H9 (cell line): ENCODE results near the gene MAPK12. TPM values are rescaled to one million over a fixed set of nuclear protein-coding genes. Genes with fewer than 3 reads are reported as not detected.

Source experiments
- DNase-seq: peaks from one replicate; pipeline ENCODE4 v3.0.0-alpha.2; 2017
- H2AFZ ChIP-seq: one replicate; pipeline ENCODE4 v1.6.1; 2013; ENCODE audit warnings: mild to moderate bottlenecking, low read length, control low read depth, moderate library complexity
- H2AK5ac ChIP-seq: 2 replicates; pipeline ENCODE4 v1.6.1; 2013; ENCODE audit warnings: low read length, control low read depth, mixed read lengths; ENCODE audit not compliant: insufficient read length
- H2BK120ac ChIP-seq: one replicate; pipeline ENCODE4 v1.6.1; 2013; ENCODE audit warnings: low read depth, mild to moderate bottlenecking, low read length, control low read depth, inconsistent platforms; ENCODE audit not compliant: poor library complexity, severe bottlenecking
- H2BK12ac ChIP-seq: 2 replicates; pipeline ENCODE4 v1.6.1; 2013; ENCODE audit warnings: low read length, control low read depth, mixed read lengths, low read depth; ENCODE audit not compliant: insufficient read length
- H2BK15ac ChIP-seq: 2 replicates; pipeline ENCODE4 v1.6.1; 2013; ENCODE audit warnings: low read depth, low read length, control low read depth
- H2BK20ac ChIP-seq: one replicate; pipeline ENCODE4 v1.6.1; 2013; ENCODE audit warnings: low read depth, mild to moderate bottlenecking, low read length, control low read depth, inconsistent platforms; ENCODE audit not compliant: poor library complexity, severe bottlenecking
- H2BK5ac ChIP-seq: 2 replicates; pipeline ENCODE4 v1.6.1; 2013; ENCODE audit warnings: low read length, control low read depth, mixed read lengths; ENCODE audit not compliant: insufficient read length
- H3K14ac ChIP-seq: 2 replicates; pipeline ENCODE4 v1.6.1; 2013; ENCODE audit warnings: low read length, control low read depth; ENCODE audit not compliant: insufficient read depth
- H3K18ac ChIP-seq: 2 replicates; pipeline ENCODE4 v1.6.1; 2013; ENCODE audit warnings: low read depth, mild to moderate bottlenecking, mixed read lengths, low read length, control low read depth; ENCODE audit not compliant: insufficient read length
- H3K23ac ChIP-seq: 2 replicates; pipeline ENCODE4 v1.6.1; 2013; ENCODE audit warnings: low read length, control low read depth, mixed read lengths, low read depth; ENCODE audit not compliant: insufficient read length
- H3K23me2 ChIP-seq: 2 replicates; pipeline ENCODE4 v1.6.1; 2013; ENCODE audit warnings: low read depth, mild to moderate bottlenecking, mixed read lengths, low read length, control low read depth; ENCODE audit not compliant: insufficient read length, poor library complexity, severe bottlenecking
- H3K27ac ChIP-seq: 2 replicates; pipeline ENCODE4 v1.5.1; 2013; ENCODE audit warnings: low read length, control low read depth, mixed read lengths, low read depth; ENCODE audit not compliant: insufficient read length
- H3K27me3 ChIP-seq: 2 replicates; pipeline ENCODE4 v1.6.1; 2013; ENCODE audit warnings: low read length, control low read depth, inconsistent platforms; ENCODE audit not compliant: insufficient read depth
- H3K4ac ChIP-seq: 2 replicates; pipeline ENCODE4 v1.6.1; 2013; ENCODE audit warnings: low read depth, mild to moderate bottlenecking, control low read depth, inconsistent platforms, low read length, moderate library complexity
- H3K4me1 ChIP-seq: 2 replicates; pipeline ENCODE4 v1.6.1; 2013; ENCODE audit warnings: low read length, control low read depth, inconsistent platforms; ENCODE audit not compliant: insufficient read depth
- H3K4me2 ChIP-seq: 2 replicates; pipeline ENCODE4 v1.6.1; 2013; ENCODE audit warnings: low read length, control low read depth, mixed read lengths; ENCODE audit not compliant: insufficient read length, insufficient read depth
- H3K56ac ChIP-seq: 2 replicates; pipeline ENCODE4 v1.6.1; 2013; ENCODE audit warnings: low read depth, mild to moderate bottlenecking, mixed read lengths, low read length, control low read depth; ENCODE audit not compliant: insufficient read length
- H3K79me1 ChIP-seq: 2 replicates; pipeline ENCODE4 v1.6.1; 2013; ENCODE audit warnings: low read depth, mild to moderate bottlenecking, moderate library complexity, low read length, control low read depth, inconsistent platforms; ENCODE audit not compliant: insufficient read depth, poor library complexity, severe bottlenecking
- H3K79me2 ChIP-seq: 2 replicates; pipeline ENCODE4 v1.6.1; 2013; ENCODE audit warnings: low read length, control low read depth, inconsistent platforms; ENCODE audit not compliant: insufficient read depth
- H3K9ac ChIP-seq: 2 replicates; pipeline ENCODE4 v1.6.1; 2013; ENCODE audit warnings: low read length, control low read depth, mixed read lengths; ENCODE audit not compliant: insufficient read length; ENCODE audit errors: extremely low read depth
- H3K9me3 ChIP-seq: one replicate; pipeline ENCODE4 v1.6.1; 2013; ENCODE audit warnings: low read depth, low read length, inconsistent platforms; ENCODE audit not compliant: control insufficient read depth
- H3T11ph ChIP-seq: one replicate; pipeline ENCODE4 v1.6.1; 2013; ENCODE audit warnings: mild to moderate bottlenecking, low read length, control low read depth, inconsistent platforms
- H4K20me1 ChIP-seq: one replicate; pipeline ENCODE4 v1.6.1; 2013; ENCODE audit not compliant: control insufficient read depth, insufficient read length, insufficient read depth
- H4K5ac ChIP-seq: 2 replicates; pipeline ENCODE4 v1.6.1; 2013; ENCODE audit warnings: low read depth, mild to moderate bottlenecking, mixed read lengths, low read length, control low read depth; ENCODE audit not compliant: insufficient read length
- H4K8ac ChIP-seq: replicated peaks from 2 replicates; pipeline ENCODE4 v1.6.1; 2013; ENCODE audit warnings: low read length, control low read depth, mixed read lengths, low read depth; ENCODE audit not compliant: insufficient read length
- H4K91ac ChIP-seq: 2 replicates; pipeline ENCODE4 v1.6.1; 2013; ENCODE audit warnings: low read depth, mild to moderate bottlenecking, moderate library complexity, mixed read lengths, low read length, control low read depth; ENCODE audit not compliant: insufficient read length
- H3K27ac Mint-ChIP-seq, 3 experiments: 2 replicates in 2 of 3; 3 replicates in 1 of 3; pipeline ENCODE4 v1.8.0; 2020 to 2021; ENCODE audit warnings: mixed read lengths in 3 of 3, mild to moderate bottlenecking in 1 of 3, moderate library complexity in 1 of 3
- H3K27me3 Mint-ChIP-seq: 2 replicates; pipeline ENCODE4 v1.8.0; 2021; ENCODE audit warnings: low read depth, mild to moderate bottlenecking, moderate library complexity, mixed read lengths
- H3K36me3 Mint-ChIP-seq, 3 experiments: 2 replicates in 2 of 3; 3 replicates in 1 of 3; pipeline ENCODE4 v1.8.0; 2020 to 2021; ENCODE audit warnings: low read depth in 3 of 3, mixed read lengths in 3 of 3; ENCODE audit not compliant: insufficient read depth in 1 of 3
- H3K4me1 Mint-ChIP-seq, 2 experiments: 2 replicates each; pipeline ENCODE4 v1.8.0; 2020; ENCODE audit warnings: mixed read lengths in 2 of 2
- H3K4me3 Mint-ChIP-seq, 2 experiments: 2 replicates in 1 of 2; 3 replicates in 1 of 2; pipeline ENCODE4 v1.8.0; 2020 to 2021; ENCODE audit warnings: mild to moderate bottlenecking in 2 of 2, mixed read lengths in 2 of 2, moderate library complexity in 1 of 2
- H3K9me3 Mint-ChIP-seq, 2 experiments: 2 replicates in 1 of 2; 3 replicates in 1 of 2; pipeline ENCODE4 v1.8.0; 2020; ENCODE audit warnings: mild to moderate bottlenecking in 2 of 2, mixed read lengths in 2 of 2, moderate library complexity in 1 of 2
- CTCF ChIP-seq: fragments of 200-600 bp; sonication (generic); conservative IDR thresholded peaks from 3 replicates; pipeline ENCODE4 v1.8.0; 2021; ENCODE audit warnings: antibody characterized with exemption, mild to moderate bottlenecking
- WGBS: extraction: QIAGEN DNeasy Blood & Tissue Kit; methylation state at CpG from one replicate; pipeline ENCODE4 v1.1.7; 2013; ENCODE audit warnings: missing lambda C conversion rate, low lambda C conversion rate, mixed read lengths; ENCODE audit not compliant: insufficient read length; ENCODE audit errors: extremely low coverage; 5-methylcytosine and 5-hydroxymethylcytosine counted together
- total RNA-seq: library from RNA; stranded (reverse); gene quantifications from 2 replicates; pipeline ENCODE4 v1.2.1, GENCODE V29; 2021

MAPK12 gene
- total RNA-seq, 1 experiment from 2014 or later: 31.3 TPM

DNA sequence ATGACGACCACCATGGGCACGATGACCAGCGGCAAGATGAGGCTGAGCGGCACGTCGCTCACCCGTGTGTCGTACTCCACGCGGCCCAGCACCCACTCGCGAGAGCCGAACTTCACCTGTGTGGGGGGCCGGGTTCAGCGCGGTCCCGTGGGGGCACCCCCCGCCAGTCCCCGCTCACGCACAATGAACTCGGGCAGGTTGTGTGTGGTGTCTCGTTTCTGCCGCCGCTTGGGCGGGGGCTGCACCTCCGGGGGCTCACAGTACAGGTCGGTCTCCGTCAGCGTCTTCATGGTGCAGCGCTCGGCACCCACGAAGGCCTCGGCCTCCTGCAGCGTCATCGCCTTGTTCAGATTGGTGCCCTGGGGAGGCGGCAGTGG lies 19.9 kb upstream of the MAPK12 start:
- no peak overlapping the region for H3K23ac ChIP-seq
- H3K79me2 ChIP-seq: no peaks in the 10 kb centered on the region
- no peak overlapping the region for H3K18ac ChIP-seq
- H3K9me3 ChIP-seq: no peaks in the 10 kb centered on the region
- H4K8ac ChIP-seq: no peak overlapping the region
- no peaks in the 10 kb centered on the region for H3K79me1 ChIP-seq
- H4K20me1 ChIP-seq: no peaks in the 10 kb centered on the region
- no peaks in the 10 kb centered on the region for H3K27me3 ChIP-seq
- WGBS: no CpG with 5 or more reads among the region's 36 CpGs
- no peak overlapping the region for H3K9ac ChIP-seq
- H3K4me1 ChIP-seq: no peaks in the 10 kb centered on the region
- DNase-seq: no peak
- Mint-ChIP-seq H3K27me3 (no peaks in the 10 kb centered on the region), H3K27ac (no peak overlapping the region), H3K9me3 (peaks cover 5 to 6% of the 10 kb centered on the region in 2 experiments; a peak in 3 of 5 replicates), H3K4me1 (no peaks in the 10 kb centered on the region), H3K4me3 (no peak overlapping the region), H3K36me3 (peaks cover 34 to 62% (median 59%) of the 10 kb centered on the region in 3 experiments)
- TF ChIP-seq CTCF: no peak
- no peak overlapping the region for H2BK15ac ChIP-seq
- no peak overlapping the region for H4K91ac ChIP-seq
- no peak overlapping the region for H3K4ac ChIP-seq
- H3K4me2 ChIP-seq: no peak overlapping the region
- H3T11ph ChIP-seq: no peak overlapping the region
- H2AK5ac ChIP-seq: no peak overlapping the region
- H3K23me2 ChIP-seq: peaks cover 3% of the 10 kb centered on the region
- H3K56ac ChIP-seq: no peak overlapping the region
- H2AFZ ChIP-seq: no peak overlapping the region
- no peak overlapping the region for H2BK12ac ChIP-seq
- H3K27ac ChIP-seq: no peak overlapping the region
- no peak overlapping the region for H2BK5ac ChIP-seq
- no peak overlapping the region for H2BK120ac ChIP-seq
- no peak overlapping the region for H2BK20ac ChIP-seq
- no peak overlapping the region for H4K5ac ChIP-seq
- no peak overlapping the region for H3K14ac ChIP-seq
